ENCODE results near the gene CCT6B. TPM values are rescaled to one million over a fixed set of nuclear protein-coding genes. Genes with fewer than 3 reads are reported as not detected.

CCT6B gene
- total and polyA plus RNA-seq, 2 of the 4 experiments (the other 2 are of a cell fraction) = 0.72 to 1.1 TPM

GRCh38 chr17:34899643-34900291 is 61.5 kb downstream of the CCT6B start:
- Histone ChIP-seq H3K27ac (ENCODE audit: insufficient read depth, low read length) (no peak overlapping the region), H3K4ac (ENCODE audit: low read depth, low read length) (no peak overlapping the region), H2BK120ac (ENCODE audit: low read depth, low read length) (no peak overlapping the region), H3K27me3 (ENCODE audit: control insufficient read depth, insufficient read depth, low read length) (peaks cover 1% of the 10 kb centered on the region), H3K9ac (ENCODE audit: low read depth, low read length) (no peak overlapping the region), H4K5ac (ENCODE audit: low read depth, low read length) (no peak overlapping the region), H3K56ac (ENCODE audit: extremely low read depth, insufficient read depth, low read length) (no peak overlapping the region), H3K9me1 (ENCODE audit: insufficient read depth, low read length) (no peaks in the 10 kb centered on the region), H3K4me1 (ENCODE audit: control insufficient read depth, insufficient read depth, low read length) (no peaks in the 10 kb centered on the region), H2AK9ac (replicated peaks; ENCODE audit: low read depth, low read length, poor library complexity) (no peak overlapping the region), H2BK15ac (ENCODE audit: low read depth, low read length) (no peak overlapping the region), H3K36me3 (ENCODE audit: control insufficient read depth, insufficient read depth, low read length) (no peaks in the 10 kb centered on the region), H3K4me3 (ENCODE audit: insufficient read depth, low read depth, low read length) (no peak overlapping the region), H3K9me3 (ENCODE audit: control insufficient read depth, insufficient read depth, low read length) (no peaks in the 10 kb centered on the region), H3K14ac (replicated peaks; ENCODE audit: low read depth, low read length) (no peak overlapping the region), H3K4me2 (ENCODE audit: low read depth, low read length) (no peak overlapping the region), H2BK5ac (ENCODE audit: low read depth, low read length, poor library complexity, severe bottlenecking) (no peak overlapping the region), H3K23ac (ENCODE audit: low read depth, low read length) (no peak overlapping the region), H4K20me1 (ENCODE audit: insufficient read depth, low read length) (no peaks in the 10 kb centered on the region), H3K18ac (ENCODE audit: low read depth, low read length) (no peak overlapping the region), H2BK20ac (ENCODE audit: low read depth, low read length) (no peak overlapping the region), H4K8ac (ENCODE audit: low read depth in 2 of 2, low read length in 2 of 2) (no peak overlapping the region), H4K91ac (ENCODE audit: insufficient read depth, low read depth, low read length) (no peak overlapping the region), H2AK5ac (ENCODE audit: low read depth, low read length) (no peak overlapping the region), H2AFZ (replicated peaks; ENCODE audit: low read length, poor library complexity) (no peak overlapping the region), H3K79me1 (ENCODE audit: low read depth in 1 of 2, low read length in 2 of 2) (no peaks in the 10 kb centered on the region)
- ChIA-PET CTCF (no interaction called here), POLR2A (ENCODE audit: unreplicated experiment) (no interaction called here)
- BruUV-seq (replicated peaks) = no TSS peak
- no peak for TF ChIP-seq ELK1 (IDR thresholded peaks at IDR 0.05; ENCODE audit: borderline replicate concordance, low read depth, low read length)
- no peak for TF ChIP-seq RFX5 (IDR thresholded peaks at IDR 0.05; ENCODE audit: low read depth, low read length)
- no peak for TF ChIP-seq FOS (IDR thresholded peaks at IDR 0.05; ENCODE audit: low read depth, low read length)
- TF ChIP-seq RCOR1 (IDR thresholded peaks at IDR 0.05; ENCODE audit: insufficient replicate concordance, low read length) = no peak
- intact Hi-C loops (cut with micrococcal nuclease) (loop anchor here (10.0 kb wide), 1 partner anchor 355 kb away; no protein-coding TSS in a partner anchor), in situ Hi-C loops (cut with MboI; ENCODE audit: low sequenced_read_pairs) (no loop called here), dilution Hi-C loops (cut with HindIII; ENCODE audit: low sequenced_read_pairs, unreplicated experiment) (no loop called here)
- DNase-seq (no peak), ATAC-seq (ENCODE audit: low read depth) (no peak)
- WGBS, 2 experiments (ENCODE audit: extremely low coverage in 2 of 2, insufficient read length in 1 of 2) = no CpG with 5 or more reads among the region's 6 CpGs

Measured in IMR-90 (cell line).